Measurements from ENCODE around the gene CACNB2.

CACNB2 gene

DNA sequence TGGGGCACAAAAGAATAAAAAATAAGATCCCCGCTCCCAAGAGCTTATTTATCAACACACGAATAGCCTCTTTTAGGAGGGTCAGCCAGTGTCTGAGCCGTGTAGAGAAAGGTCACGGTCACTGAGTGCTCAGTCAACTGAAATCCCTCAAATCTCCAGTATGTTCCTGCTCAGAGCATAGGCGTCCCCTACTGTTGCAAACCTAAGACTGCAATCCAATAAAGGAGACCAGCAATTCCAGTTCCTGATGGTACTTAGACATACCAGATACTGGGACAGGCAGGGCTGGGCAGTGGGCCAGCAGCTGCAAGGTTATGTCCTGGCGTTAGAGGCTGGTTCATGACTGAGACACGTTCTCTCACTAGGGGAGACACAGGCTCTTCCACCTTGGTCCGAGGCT lies 93.6 kb downstream of the CACNB2 start:
- no peak for DNase-seq

DNA sequence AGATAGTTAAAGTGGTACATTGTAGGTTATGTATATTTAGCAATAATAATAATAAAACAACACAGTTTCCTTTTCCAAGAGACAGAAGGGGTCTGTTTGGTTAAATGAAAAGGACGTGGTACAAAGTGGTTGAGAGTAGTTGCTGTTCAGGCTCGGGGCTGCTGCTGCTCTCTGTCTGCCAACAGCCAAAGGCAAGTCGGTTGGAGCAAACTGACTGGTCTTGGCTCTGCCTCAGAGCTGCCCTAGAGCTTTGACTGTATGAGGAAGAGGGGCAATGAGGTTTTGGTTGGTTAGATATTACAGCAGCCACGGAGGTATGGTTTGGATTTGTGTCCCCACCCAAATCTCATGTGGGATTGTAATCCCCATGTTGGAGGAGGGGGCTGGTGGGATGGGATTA lies 95.3 kb downstream of the CACNB2 start:
- DNase-seq = no peak

DNA sequence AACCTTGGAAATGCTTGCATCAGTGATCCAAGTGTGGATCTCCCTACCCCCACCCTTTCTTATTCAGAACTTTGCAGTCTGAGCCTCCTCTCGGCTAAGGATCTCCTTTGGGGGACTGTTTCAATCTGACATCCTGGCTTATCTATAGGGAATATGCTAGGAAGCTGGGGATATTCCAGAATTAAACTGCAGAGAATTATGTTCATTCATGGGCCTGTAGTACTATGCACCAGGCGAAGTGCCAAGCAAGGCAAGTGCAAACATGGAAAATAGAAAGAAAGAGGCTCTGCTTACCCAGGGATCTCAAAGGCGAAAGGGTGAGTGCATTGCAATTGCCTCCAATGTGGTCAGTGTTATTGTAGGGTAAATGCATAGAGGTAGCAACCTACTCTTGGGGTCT lies 96.5 kb downstream of the CACNB2 start:
- DNase-seq = no peak

DNA sequence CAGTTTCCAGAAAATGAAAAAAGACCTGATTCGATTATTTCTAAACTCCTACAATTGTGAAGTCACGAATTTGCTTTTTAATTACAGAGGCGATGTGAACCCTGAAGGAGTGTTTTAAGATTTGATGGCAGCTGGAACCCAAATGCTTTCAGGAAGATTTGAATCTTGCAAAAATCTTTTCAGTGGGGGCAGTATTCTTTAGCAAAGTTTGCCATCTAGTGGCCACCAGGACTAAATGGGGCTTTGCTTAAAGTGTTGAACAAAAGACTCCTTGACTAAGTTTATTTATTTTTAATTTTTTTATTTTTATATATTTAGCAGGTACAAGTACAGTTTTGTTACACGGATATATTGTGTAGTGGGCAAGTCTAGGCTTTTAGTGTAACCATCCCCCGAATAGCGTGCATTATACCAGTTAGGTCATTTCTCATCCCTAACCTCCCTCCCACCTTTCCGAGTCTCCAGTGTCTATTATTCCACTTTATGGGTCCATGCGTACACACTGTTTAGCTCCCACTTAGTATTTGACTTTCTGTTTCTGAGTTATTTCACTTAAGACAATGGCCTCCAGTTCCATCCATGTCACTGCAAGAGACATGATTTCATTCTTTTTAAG lies 98.8 kb downstream of the CACNB2 start:
- no peak for DNase-seq

DNA sequence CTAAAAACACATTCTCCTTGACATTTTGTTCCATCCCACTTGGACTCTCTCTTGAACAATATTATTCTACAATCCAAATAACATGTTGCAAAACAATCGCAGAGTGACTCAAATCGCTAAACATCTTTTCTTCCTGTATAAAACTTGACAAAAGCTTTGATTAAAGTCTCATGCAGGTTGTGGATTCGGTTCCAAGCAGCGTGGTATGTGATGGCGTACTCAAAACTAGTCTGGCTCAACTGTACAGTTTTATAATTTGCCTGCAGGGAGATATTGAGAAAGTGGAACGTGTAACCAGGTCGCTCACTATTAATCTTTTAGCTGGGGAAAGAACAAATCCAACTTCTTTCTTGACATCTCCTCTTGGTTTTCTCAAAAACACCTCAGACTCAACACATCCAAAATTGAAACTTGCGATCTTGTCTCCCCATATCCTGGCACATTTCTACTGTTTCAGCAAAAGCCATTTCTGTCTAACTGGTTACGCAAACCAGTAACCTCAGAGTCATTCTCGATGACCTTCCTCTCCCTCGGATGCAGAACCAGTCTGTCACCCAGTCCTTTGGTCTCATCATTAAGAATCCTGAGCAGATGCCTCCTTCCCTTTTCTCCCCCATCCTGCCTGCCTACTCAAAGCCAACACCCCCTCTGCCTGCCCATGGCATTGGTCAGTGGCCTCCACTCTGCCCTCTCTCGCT lies 100.1 kb downstream of the CACNB2 start:
- DNase-seq = no peak

DNA sequence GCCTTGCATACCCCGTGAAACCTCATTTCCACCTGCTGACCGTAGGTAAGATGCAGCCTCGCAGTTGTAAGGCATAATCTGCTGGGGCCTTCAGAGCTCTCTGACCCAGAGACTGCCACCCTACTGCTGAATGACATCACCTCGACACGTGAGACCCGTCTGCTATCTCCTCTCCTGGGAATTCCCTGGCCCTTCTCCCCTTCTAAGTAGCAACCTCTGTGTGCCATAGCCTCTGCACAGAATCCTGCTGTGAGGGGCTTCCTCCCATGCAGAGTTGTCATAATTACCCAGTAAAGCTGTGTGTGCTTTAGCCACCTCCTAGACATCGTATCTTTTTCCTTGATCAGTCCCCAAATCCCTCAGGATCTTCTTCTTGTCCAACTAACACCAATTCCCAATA lies 106.7 kb downstream of the CACNB2 start:
- no peak for DNase-seq

DNA sequence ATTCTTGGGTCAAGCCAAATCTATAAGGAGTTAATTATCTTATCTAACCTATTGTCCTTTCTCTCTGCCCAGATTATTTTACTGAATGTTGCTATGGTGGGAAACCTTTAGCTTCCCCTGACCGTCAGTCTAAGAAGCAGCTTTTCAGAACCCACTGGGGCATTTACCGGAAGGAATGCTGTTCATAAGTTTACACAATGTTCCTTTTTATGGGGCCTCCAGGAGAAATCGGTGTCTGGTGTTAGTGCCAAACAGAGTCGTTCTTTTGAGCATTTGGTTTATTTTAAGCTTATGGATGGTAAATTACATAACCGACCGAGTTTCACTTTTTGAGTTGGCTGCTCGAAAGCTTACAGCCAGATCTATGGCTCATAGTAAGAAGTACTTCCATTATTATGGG lies 111.9 kb downstream of the CACNB2 start:
- DNase-seq = no peak

DNA sequence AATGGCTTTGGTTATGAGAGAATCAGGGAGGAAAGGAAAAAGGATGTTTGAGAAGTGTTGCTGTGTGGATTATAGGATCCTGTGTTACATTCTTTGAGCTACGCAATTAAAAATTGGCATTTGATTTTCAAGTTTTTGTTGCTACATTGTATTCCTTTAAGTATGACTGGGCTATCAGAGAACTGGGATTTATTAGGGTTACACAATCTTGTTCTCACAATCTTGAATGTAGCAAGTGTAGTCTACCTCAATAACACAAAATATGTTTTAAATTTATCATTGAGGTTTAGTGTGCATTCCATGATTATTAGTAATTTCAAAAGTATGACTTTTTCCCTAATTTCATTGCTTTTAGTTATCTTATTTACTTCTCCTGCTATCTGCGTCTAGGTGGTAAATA lies 113.9 kb downstream of the CACNB2 start:
- DNase-seq = no peak

DNA sequence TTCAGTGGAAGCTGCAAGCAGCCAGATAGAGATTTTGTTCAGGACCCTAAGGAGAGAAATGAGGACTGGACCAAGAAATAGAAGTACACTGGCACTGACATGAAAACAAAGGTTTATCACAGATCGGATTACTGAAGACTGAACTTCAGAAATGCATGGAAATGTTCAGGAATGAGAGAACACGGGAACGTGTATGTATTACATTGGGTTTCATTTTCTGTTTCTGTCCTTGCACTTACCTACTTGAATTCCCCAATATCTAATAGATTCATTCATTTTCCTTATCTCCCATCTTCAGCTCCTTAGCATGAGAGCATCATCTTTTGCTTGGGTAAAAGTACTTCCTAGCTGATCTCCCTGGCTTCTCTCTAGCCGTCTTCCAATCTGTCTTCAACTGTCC lies 114.5 kb downstream of the CACNB2 start:
- no peak for DNase-seq

DNA sequence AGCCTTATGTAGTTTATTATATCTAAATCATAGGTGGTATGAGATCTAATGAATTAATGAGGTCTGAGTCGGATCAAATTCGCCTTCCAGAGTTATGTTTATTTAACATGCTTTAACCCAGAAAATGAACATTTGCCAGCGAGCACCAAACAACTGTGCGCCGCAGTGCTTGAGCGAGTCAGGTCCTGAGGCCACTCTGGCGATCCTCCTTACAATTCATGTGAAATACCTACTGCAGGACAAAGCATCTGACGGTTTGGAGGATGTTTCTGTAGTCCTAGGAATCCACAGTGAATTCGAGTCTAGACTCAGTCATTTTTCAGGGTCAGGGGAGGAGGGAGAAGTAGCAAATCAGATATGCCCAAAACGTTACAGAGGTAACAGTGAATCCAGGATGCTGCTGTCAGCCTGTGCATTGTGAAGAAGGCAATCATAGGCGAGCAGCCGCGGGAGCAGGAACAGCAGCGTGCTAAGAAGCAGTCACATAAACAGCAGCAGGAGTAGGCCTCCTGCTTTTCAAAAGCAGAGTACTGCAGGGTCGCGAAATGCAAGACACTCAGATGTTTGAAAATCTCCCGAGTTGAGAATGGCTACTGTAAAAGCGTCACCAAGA lies 120.2 kb downstream of the CACNB2 start:
- no peak for DNase-seq

DNA sequence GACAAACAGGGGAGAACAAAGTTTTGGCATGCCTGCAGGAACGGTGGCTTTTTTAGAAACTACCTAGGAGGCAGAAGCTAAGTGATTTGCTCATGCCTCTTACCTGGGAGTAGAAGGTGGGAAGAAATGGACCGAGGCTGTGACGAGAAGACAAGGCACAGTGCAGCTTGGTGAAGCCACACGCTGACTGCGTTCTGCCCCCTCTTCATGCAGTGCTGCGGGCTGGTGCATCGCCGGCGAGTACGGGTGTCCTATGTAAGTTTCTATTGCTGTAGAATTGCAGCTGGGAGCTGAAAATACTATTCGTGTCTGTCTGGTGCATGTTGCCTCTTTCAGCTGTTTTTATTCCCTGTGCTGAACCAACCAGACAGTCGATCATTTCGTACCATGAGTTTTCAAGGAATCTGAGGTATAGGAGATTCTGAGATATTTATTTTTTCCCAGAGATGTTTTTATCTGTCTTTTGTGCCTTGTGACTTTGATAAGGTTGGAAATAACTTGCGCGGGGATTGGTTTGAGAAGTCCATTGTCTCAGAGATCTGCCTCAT lies 120.9 kb downstream of the CACNB2 start:
- DNase-seq = no peak

DNA sequence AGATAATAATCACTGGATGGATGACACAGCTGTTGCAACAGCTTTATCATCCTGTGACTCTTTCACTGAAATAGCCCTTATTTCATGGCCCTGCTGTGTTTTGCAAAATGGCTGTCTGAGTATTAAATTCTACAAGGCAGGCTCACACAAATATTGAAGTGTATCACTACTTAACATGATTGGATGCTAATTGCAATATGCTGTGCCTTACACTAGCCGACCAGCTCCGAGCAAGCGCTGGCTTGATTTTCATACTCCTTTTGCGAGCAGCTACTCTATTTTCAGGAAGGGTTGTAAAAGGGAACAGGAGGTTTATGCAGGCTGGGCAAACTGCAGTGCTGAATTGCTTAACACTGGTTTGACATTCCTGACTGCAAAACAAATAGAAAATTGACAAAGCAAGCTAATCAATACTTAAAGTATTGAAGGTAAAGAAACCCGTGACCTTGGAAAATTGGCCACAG lies 121.6 kb downstream of the CACNB2 start:
- DNase-seq = no peak

DNA sequence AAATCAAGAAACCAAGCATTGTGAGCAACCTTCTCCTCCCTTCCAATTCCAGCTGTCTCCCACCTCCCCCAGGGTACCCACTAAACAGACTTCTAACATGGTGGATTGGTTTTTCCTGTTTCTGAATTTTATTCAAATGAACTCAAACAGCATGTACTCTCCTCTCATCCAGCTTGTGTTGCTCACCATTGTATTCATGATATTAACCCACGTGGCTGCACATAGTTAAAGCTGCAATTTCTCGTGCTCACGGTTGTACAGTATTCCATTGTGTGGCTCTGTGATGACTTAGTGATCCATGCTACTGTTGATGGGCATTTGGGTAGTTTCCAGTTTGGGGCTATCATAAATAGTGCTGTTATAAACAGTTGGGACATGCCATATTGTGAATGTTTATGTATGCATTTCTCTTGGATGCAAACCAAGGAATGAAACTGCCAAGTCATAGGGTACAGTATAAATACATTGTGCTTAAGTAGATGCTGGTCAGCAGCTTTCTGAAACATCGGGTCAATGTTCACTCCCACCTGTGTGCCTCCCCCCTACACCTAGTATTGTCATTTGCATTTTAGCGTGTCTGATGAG lies 124.3 kb downstream of the CACNB2 start:
- DNase-seq = no peak

DNA sequence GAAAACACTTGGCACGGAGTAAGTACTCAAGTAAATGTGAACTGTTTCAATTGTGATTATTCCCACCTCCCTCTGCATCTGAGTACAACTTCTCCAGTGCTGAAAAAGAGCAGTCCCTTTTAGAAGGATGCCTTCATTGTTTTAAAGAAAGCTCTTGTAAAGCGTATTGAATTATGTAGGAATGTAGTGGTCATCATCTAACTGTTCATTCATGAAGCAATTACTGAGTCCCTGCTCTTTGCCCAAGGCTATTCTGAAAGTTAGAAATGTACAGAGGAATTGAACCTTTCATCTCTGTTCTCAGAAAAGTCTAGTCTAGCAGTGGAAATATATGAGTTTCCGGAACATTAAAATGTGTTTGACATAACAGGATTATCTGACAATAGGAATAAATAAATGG lies 127.8 kb downstream of the CACNB2 start:
- no peak for DNase-seq

DNA sequence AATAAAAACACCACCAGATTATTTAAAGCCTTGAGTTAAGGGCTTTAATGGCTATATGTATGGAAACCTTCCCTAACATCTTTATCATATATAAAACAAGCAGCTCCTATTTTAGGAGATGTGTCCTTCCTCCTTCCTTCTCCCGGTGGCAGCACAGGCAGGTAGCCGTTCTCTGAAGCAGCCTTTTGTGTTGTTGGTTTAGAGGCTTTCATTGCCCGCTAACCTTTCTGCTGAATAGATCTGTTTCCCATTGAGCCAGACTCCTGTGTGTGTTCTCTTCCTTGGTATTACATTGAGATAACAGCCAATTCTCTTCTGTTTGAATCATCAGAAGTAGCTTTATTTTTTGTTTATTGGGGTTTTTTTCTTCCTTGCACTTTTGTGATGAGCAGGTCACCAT lies 131.3 kb downstream of the CACNB2 start:
- DNase-seq = no peak

DNA sequence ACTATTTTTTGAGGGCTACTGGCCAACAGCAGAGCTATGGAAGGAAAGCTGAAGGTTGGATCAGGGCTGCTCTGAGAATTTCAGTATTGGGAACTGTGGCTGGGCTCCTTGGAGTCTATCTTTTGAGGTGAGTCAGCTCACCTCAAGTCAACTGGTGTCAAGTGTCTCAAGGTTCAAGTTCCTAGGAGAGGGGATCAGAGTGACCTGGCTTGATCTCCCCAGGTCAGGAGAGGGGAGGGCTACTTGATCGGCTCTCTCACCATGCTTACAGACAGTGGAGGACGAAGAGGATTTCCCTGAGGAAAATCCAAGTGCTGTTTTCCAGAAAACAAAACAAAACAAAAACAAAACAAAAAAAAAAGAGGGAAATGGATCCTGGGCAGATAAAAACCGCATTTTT lies 132.8 kb downstream of the CACNB2 start:
- DNase-seq = no peak

DNA sequence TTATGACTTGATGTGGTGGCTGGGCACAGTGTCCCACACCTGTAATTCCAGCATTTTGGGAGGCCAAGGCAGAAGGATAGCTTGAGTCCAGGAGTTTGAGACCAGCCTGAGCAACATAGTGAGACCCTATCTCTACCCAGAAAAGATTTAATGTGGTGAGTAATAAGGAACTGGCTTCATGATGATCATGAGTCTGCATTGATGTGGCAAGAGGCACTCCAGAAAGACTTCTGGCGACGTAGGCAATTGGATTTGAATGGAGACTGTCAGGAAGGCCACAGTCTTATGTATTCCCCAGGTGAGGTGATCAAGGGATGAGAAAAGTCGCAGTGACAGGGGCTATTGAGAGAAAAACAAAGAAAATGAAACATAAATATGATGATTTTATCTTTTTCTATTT lies 138.0 kb downstream of the CACNB2 start:
- DNase-seq = no peak

DNA sequence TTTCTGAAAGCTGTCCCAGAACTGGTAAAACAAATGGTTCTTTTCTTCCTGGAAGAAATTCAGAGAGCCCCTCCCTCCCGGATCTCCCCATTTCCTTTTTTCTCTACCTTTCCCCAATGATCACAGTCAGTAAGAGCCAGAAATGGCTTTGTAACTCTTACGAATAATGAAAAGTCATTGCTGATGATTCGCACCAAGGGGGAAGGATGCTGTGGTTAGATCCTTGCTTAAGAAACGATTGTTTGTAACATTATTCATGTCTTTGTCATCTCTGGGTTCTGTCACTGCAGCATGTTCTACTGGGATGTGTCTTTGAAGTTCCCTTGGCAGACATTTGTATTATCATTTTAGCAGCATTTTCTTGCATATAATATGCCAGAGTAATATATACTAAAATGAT lies 138.9 kb downstream of the CACNB2 start:
- no peak for DNase-seq

DNA sequence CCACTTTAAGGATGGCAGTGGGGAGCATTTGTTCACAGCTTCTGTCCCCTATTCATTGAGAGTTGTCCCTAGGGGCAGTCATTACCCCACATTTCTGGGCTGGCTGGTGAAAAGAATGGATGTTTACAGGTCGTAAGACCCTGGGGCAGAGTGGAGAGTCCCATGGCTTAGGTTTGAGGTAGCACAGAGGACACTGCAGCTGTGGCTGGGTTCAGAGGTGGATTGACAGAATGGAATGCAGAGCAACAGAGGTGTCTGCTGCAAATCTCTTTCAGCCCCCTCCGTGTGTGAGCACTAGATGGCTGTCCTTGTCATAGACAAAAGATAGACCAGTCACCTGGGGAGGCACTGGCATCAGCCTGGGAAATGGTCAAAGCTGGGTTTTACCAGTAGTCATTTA lies 141.9 kb downstream of the CACNB2 start:
- no peak for DNase-seq

DNA sequence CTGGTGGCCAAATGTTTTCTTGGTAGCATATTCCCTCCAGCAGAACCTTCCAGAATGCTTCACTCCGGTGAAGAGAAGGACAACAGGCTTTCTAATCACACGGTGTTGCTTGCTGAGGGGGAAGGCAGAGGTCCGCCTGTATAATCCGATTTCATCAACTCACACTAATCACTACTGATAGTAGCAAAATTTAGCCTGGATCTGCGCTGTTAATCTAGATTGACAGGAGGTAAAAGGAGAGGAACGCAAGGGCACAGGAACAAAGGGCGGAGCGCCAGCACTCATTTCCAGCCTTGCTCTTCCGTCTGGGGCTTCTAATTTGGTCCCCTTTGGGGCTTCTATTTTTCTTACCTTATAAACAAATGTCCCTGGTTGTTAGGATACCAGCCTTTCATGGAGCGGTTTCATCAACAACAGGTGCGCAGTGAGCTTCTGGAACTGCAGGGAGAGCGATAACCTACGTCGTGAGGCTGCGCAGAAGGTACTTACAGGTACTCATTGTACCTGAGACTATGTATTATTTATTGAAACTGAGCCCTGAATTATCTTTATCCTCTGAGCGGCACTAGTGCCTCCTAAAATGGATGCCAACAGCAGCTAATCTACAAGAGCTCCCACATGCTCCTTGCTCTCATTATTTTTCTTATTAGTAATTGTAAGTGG lies 150.6 kb downstream of the CACNB2 start:
- DNase-seq = no peak

DNA sequence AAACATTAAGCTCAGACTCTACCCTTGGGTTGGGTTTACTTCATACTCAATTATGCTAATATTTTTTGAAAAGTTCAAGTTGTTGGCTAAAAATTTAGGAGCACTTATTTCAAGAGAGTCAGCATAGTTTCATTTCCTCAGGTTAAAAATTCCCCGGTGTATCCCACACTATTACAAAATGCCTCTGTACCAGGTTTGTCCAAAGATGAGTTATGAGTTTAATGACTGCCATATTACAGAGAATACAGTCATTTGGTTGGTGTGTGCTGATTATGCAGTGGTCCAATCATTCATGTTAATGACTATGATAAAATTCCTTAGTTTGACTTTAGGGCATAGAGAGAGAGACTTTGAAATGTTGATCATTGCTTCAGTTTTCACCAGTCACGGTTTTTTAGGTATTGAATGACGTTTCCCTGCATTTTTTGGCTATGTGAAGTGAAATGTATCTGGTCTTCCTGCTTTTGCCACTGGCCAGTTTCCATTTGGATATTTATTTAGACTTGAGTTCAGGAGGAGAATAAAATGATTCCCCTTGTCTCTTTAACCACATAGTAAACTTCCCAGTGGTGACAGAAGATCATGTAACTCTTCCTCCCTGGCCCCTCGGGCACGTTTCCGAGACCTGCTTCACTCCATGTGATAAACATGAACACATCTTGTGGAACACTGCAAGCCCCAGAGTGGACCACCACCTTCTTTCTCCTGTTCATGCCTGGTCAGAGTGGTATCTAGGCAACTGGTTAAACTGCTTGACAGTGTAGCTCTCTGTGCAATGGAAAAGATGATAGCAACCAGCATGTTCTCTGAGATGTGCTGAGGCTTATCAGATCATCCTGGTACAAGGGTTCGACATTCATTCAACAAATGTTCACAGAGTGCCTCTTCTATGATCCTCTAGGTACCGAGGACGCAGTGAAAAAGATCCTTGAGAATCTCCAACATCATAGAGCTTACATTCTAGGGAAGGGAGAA lies 153.6 kb downstream of the CACNB2 start:
- DNase-seq = no peak

DNA sequence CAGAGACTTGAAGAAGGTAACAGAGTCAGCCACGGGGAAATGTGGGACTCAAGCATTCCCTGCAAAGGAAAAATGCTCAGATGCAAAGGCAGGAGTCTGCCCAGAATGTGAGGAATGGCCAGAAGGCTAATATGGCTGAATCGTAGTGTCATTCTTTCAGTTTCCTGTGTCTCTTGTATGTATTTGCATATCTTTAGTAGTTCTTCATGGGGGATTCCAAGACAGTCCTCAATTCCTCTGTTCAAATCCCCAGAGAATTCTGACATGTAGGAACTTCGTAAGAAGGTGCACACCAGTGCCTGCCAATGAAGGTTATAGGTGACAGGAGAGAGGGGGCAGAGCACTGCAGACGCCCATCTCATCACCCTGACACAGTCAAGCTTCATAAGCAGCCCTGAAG lies 154.4 kb downstream of the CACNB2 start:
- no peak for DNase-seq
